ENCODE results near the gene PPP1R7. TPM values are rescaled to one million over a fixed set of nuclear protein-coding genes. Genes with fewer than 3 reads are reported as not detected.

The PPP1R7 gene
- total and polyA plus RNA-seq, 4 donors: 18.0 to 45.8 (median 29.0) TPM

- 94% methylated on average over 3 of the region's 3 CpGs for WGBS
- Histone ChIP-seq H3K27ac (ENCODE audit: low read depth in 1 of 2, low read length in 2 of 2) (no peak overlapping the region), H3K9me3 (ENCODE audit: control insufficient read depth in 4 of 4, low read length in 3 of 4) (no peaks in the 10 kb centered on the region), H3K4me1 (ENCODE audit: control insufficient read depth in 4 of 4, insufficient read depth in 4 of 4, low read length in 3 of 4) (no peaks in the 10 kb centered on the region), H3K27me3 (ENCODE audit: control insufficient read depth in 4 of 4, insufficient read depth in 4 of 4, low read length in 3 of 4) (no peaks in the 10 kb centered on the region), H3K4me3 (ENCODE audit: low read depth in 1 of 3, low read length in 3 of 3) (no peak overlapping the region), H3K36me3 (ENCODE audit: control insufficient read depth in 4 of 4, insufficient read depth in 3 of 4, low read depth in 1 of 4, low read length in 3 of 4) (no peaks in the 10 kb centered on the region), H3K9ac (ENCODE audit: low read depth in 1 of 2, low read length in 2 of 2) (no peak overlapping the region)
- TF ChIP-seq NR2F2 (IDR thresholded peaks at IDR 0.05) (no peak), ATF3 (IDR thresholded peaks at IDR 0.05) (no peak), RXRA (IDR thresholded peaks at IDR 0.05) (no peak), JUND (IDR thresholded peaks at IDR 0.05) (no peak), GABPA (IDR thresholded peaks at IDR 0.05 in 1 of 2, conservative IDR thresholded peaks at IDR 0.05 in 1 of 2) (no peak), HNF4A (conservative IDR thresholded peaks at IDR 0.05) (no peak), TAF1 (conservative IDR thresholded peaks at IDR 0.05) (no peak)
- DNase-seq (ENCODE audit: low spot score): no peak
Observed at GRCh38 chr2:241205086-241205485, 54.8 kb downstream of the PPP1R7 start.

GRCh38 chr2:241207151-241207550 lies 56.9 kb downstream of the PPP1R7 start:
- Histone ChIP-seq H3K27me3 (ENCODE audit: control insufficient read depth in 4 of 4, insufficient read depth in 4 of 4, low read length in 3 of 4) (no peaks in the 10 kb centered on the region), H3K9ac (ENCODE audit: low read depth in 1 of 2, low read length in 2 of 2) (no peak overlapping the region), H3K4me3 (ENCODE audit: low read depth in 1 of 3, low read length in 3 of 3) (no peak overlapping the region), H3K9me3 (ENCODE audit: control insufficient read depth in 4 of 4, low read length in 3 of 4) (no peaks in the 10 kb centered on the region), H3K4me1 (ENCODE audit: control insufficient read depth in 4 of 4, insufficient read depth in 4 of 4, low read length in 3 of 4) (no peaks in the 10 kb centered on the region), H3K36me3 (ENCODE audit: control insufficient read depth in 4 of 4, insufficient read depth in 3 of 4, low read depth in 1 of 4, low read length in 3 of 4) (no peaks in the 10 kb centered on the region), H3K27ac (ENCODE audit: low read depth in 1 of 2, low read length in 2 of 2) (no peak overlapping the region)
- no peak for TF ChIP-seq SP1 (IDR thresholded peaks at IDR 0.05)
- TF ChIP-seq MAX (IDR thresholded peaks at IDR 0.05): no peak
- TF ChIP-seq HNF4A (conservative IDR thresholded peaks at IDR 0.05): no peak
- no peak for TF ChIP-seq YY1 (IDR thresholded peaks at IDR 0.05)
- no peak for TF ChIP-seq HNF4G (IDR thresholded peaks at IDR 0.05)
- no peak for TF ChIP-seq JUND (IDR thresholded peaks at IDR 0.05)
- no peak for TF ChIP-seq RAD21 (IDR thresholded peaks at IDR 0.05)
- TF ChIP-seq FOXA2 (IDR thresholded peaks at IDR 0.05): no peak
- TF ChIP-seq TAF1 (conservative IDR thresholded peaks at IDR 0.05): no peak
- no peak for TF ChIP-seq ZBTB33 (IDR thresholded peaks at IDR 0.05)
- TF ChIP-seq REST (IDR thresholded peaks at IDR 0.05): no peak
- DNase-seq (ENCODE audit: low spot score): no peak
- WGBS: 89% methylated on average over 1 of the region's 1 CpG

Measured in liver (tissue), 9 donors.